Panc1 (cell line): ENCODE measurements around the gene HSP90AA1. TPM values are rescaled to one million over a fixed set of nuclear protein-coding genes. Genes with fewer than 3 reads are reported as not detected.

Experiments used
- ATAC-seq: fragments of 200-7000 bp; cut with Tn5 transposase; 2 replicates; pipeline ENCODE4 v1.9.1; 2020; ENCODE audit warnings: mild to moderate bottlenecking, moderate library complexity
- BruUV-seq: library from RNA; stranded (reverse); fragments of 400-500 nt; replicated peaks from 2 replicates; lab custom pipeline; 2021; lab: Mats Ljungman, UMichigan
- CTCF ChIA-PET: fragments of 300-600 bp; sonication (Branson Sonifier 250); formaldehyde crosslinking; loops from one replicate; lab custom pipeline; 2022; ENCODE audit warnings: antibody characterized with exemption; lab: Charles Lee
- POLR2A ChIA-PET: fragments of 300-600 bp; sonication (Branson Sonifier 250); formaldehyde crosslinking; loops from one replicate; lab custom pipeline; 2022; ENCODE audit warnings: antibody characterized with exemption; lab: Charles Lee
- DNase-seq: peaks from one replicate; pipeline ENCODE4 v3.0.0-alpha.2; 2010; ENCODE audit warnings: low read depth, low spot score
- H3K27ac ChIP-seq: 2 replicates; pipeline ENCODE4 v1.5.1; 2011; ENCODE audit warnings: mild to moderate bottlenecking, low read length, inconsistent platforms
- H3K27me3 ChIP-seq: fragments of 200-500 bp; sonication (Bioruptor generic); 2 replicates; pipeline ENCODE4 v1.6.0; 2014; ENCODE audit warnings: low read length, inconsistent platforms; ENCODE audit not compliant: control insufficient read depth, insufficient read depth
- H3K36me3 ChIP-seq: fragments of 200-500 bp; sonication (Bioruptor generic); 2 replicates; pipeline ENCODE4 v1.5.1; 2014; ENCODE audit warnings: inconsistent platforms, mild to moderate bottlenecking, low read length, moderate library complexity; ENCODE audit not compliant: control insufficient read depth, insufficient read depth
- H3K4me1 ChIP-seq: 2 replicates; pipeline ENCODE4 v1.5.1; 2011; ENCODE audit warnings: inconsistent platforms, mild to moderate bottlenecking, low read length, moderate library complexity; ENCODE audit not compliant: control insufficient read depth, insufficient read depth
- H3K4me3 ChIP-seq, 2 experiments: 2 replicates each; pipeline ENCODE4 v1.5.1; 2011 to 2012; ENCODE audit warnings: low read depth in 2 of 2, low read length in 2 of 2, mild to moderate bottlenecking in 2 of 2, inconsistent platforms in 1 of 2, moderate library complexity in 1 of 2
- H3K9me3 ChIP-seq: fragments of 200-500 bp; sonication (Bioruptor generic); 2 replicates; pipeline ENCODE4 v1.5.1; 2014; ENCODE audit warnings: low read depth, mild to moderate bottlenecking, inconsistent platforms, low read length, moderate library complexity; ENCODE audit not compliant: control insufficient read depth, insufficient read depth
- POLR2AphosphoS5 ChIP-seq: IDR thresholded peaks from 2 replicates; pipeline ENCODE4 v1.6.1; 2012; ENCODE audit warnings: mild to moderate bottlenecking, low read depth, low read length, moderate library complexity
- SIN3A ChIP-seq: IDR thresholded peaks from 2 replicates; pipeline ENCODE4 v1.6.1; 2012; ENCODE audit warnings: low read depth, mild to moderate bottlenecking, low read length, moderate library complexity, borderline replicate concordance; ENCODE audit not compliant: insufficient read depth
- TCF7L2 ChIP-seq: IDR thresholded peaks from 2 replicates; pipeline ENCODE4 v1.6.1; 2011; ENCODE audit warnings: mild to moderate bottlenecking, low read depth, low read length, inconsistent platforms
- in situ Hi-C: cut with HindIII; loops from 2 replicates; pipeline ENCODE4 v1.10.0; 2016; ENCODE audit warnings: low sequenced_read_pairs, low pct_unique_long_range_greater_than_20kb
- intact Hi-C: fragments of 100-400 bp; cut with micrococcal nuclease; formaldehyde crosslinking; loops from one replicate; pipeline ENCODE4 v1.10.0; 2022; ENCODE audit not compliant: unreplicated experiment
- total RNA-seq: library from RNA; stranded (reverse); gene quantifications from one replicate; pipeline ENCODE4 v1.2.1, GENCODE V29; 2021; ENCODE audit not compliant: unreplicated experiment
- TF ChIP-seq, protein P1 (sequence below), 2 experiments: IDR thresholded peaks; 2 replicates each; pipeline ENCODE4 v1.6.1; 2011 to 2012; ENCODE audit warnings: low read depth in 2 of 2, control low read depth in 1 of 2, low read length in 1 of 2, mild to moderate bottlenecking in 1 of 2, moderate library complexity in 1 of 2; ENCODE audit not compliant: insufficient read depth in 1 of 2
- TF ChIP-seq, protein P2 (sequence below): fragments of 450-650 bp; IDR thresholded peaks from 2 replicates; pipeline ENCODE4 v1.5.1; 2017; ENCODE audit warnings: mild to moderate bottlenecking

HSP90AA1 gene
- total RNA-seq, 1 experiment from 2014 or later: 383 TPM

DNA sequence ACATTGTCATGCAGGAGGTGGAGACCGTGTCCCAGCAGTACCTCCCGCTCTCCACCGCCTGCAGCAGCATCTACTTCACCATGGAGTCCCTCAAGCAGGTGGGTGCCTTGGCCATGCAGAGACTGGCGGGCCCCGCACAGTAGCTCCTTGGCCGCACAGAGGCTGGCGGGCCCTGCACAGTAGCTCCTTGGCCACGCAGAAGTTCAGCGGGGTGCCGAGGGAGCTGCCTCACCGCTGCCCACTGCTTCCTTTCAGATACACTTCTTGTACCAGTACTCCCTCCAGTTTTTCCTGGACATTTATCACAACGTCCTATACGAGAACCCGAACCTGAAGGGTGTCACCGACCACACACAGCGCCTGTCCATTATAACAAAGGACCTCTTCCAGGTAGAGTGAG lies 47.7 kb downstream of the HSP90AA1 start:
- TF ChIP-seq SIN3A (no peak), TCF7L2 (no peak), POLR2AphosphoS5 (no peak)
- TF ChIP-seq, protein P1, sequence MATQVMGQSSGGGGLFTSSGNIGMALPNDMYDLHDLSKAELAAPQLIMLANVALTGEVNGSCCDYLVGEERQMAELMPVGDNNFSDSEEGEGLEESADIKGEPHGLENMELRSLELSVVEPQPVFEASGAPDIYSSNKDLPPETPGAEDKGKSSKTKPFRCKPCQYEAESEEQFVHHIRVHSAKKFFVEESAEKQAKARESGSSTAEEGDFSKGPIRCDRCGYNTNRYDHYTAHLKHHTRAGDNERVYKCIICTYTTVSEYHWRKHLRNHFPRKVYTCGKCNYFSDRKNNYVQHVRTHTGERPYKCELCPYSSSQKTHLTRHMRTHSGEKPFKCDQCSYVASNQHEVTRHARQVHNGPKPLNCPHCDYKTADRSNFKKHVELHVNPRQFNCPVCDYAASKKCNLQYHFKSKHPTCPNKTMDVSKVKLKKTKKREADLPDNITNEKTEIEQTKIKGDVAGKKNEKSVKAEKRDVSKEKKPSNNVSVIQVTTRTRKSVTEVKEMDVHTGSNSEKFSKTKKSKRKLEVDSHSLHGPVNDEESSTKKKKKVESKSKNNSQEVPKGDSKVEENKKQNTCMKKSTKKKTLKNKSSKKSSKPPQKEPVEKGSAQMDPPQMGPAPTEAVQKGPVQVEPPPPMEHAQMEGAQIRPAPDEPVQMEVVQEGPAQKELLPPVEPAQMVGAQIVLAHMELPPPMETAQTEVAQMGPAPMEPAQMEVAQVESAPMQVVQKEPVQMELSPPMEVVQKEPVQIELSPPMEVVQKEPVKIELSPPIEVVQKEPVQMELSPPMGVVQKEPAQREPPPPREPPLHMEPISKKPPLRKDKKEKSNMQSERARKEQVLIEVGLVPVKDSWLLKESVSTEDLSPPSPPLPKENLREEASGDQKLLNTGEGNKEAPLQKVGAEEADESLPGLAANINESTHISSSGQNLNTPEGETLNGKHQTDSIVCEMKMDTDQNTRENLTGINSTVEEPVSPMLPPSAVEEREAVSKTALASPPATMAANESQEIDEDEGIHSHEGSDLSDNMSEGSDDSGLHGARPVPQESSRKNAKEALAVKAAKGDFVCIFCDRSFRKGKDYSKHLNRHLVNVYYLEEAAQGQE (IDR thresholded peaks at IDR 0.05; ENCODE audit: insufficient read depth in 1 of 2, low read depth in 2 of 2, low read length in 1 of 2): no peak
- TF ChIP-seq, protein P2, sequence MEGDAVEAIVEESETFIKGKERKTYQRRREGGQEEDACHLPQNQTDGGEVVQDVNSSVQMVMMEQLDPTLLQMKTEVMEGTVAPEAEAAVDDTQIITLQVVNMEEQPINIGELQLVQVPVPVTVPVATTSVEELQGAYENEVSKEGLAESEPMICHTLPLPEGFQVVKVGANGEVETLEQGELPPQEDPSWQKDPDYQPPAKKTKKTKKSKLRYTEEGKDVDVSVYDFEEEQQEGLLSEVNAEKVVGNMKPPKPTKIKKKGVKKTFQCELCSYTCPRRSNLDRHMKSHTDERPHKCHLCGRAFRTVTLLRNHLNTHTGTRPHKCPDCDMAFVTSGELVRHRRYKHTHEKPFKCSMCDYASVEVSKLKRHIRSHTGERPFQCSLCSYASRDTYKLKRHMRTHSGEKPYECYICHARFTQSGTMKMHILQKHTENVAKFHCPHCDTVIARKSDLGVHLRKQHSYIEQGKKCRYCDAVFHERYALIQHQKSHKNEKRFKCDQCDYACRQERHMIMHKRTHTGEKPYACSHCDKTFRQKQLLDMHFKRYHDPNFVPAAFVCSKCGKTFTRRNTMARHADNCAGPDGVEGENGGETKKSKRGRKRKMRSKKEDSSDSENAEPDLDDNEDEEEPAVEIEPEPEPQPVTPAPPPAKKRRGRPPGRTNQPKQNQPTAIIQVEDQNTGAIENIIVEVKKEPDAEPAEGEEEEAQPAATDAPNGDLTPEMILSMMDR: no peak
- Histone ChIP-seq H3K27ac (no peak overlapping the region), H3K9me3 (no peaks in the 10 kb centered on the region), H3K36me3 (peaks cover 12% of the 10 kb centered on the region), H3K4me3 (no peak overlapping the region), H3K27me3 (no peaks in the 10 kb centered on the region), H3K4me1 (no peaks in the 10 kb centered on the region)
- CTCF ChIA-PET: no interaction called here
- in situ Hi-C loops: no loop called here
- POLR2A ChIA-PET: no interaction called here
- DNase-seq (no peak), ATAC-seq (no peak)
- intact Hi-C loops: no loop called here
- TSS peak; percentile 77 for BruUV-seq

DNA sequence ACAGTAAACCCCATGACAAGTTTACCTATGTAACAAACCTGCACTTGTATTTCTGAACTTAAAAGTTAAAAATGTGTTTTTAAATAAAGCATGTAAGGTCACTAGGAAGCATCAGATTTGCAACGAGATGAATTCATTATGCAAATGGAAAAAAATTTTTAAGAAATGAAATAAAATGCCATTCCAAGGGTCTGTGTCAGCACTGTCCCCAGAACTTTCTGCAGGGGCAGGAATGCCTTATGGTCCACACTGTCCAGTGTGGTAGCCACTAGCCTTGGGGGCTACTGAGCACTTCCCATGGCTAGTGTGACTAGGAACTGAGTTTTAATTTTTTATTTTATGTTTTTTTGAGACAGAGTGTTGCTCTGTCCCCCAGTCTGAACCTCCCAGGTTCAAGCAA lies 49.2 kb downstream of the HSP90AA1 start:
- no peak for ATAC-seq
- TF ChIP-seq POLR2AphosphoS5 (no peak), TCF7L2 (no peak), SIN3A (no peak)
- TF ChIP-seq, protein P1 (IDR thresholded peaks at IDR 0.05; ENCODE audit: insufficient read depth in 1 of 2, low read depth in 2 of 2, low read length in 1 of 2): no peak
- TF ChIP-seq, protein P2: no peak
- DNase-seq: no peak
- ChIA-PET CTCF (no interaction called here), POLR2A (no interaction called here)
- intact Hi-C loops (no loop called here), in situ Hi-C loops (no loop called here)
- no peak overlapping the region for H3K27ac ChIP-seq
- H3K9me3 ChIP-seq: no peaks in the 10 kb centered on the region
- no TSS peak for BruUV-seq
- H3K27me3 ChIP-seq: no peaks in the 10 kb centered on the region
- peaks cover 12% of the 10 kb centered on the region for H3K36me3 ChIP-seq
- no peaks in the 10 kb centered on the region for H3K4me1 ChIP-seq
- no peak overlapping the region for H3K4me3 ChIP-seq
